Small intestine (tissue), 16 donors: ENCODE results near the gene SLC30A3. TPM values are rescaled to one million over a fixed set of nuclear protein-coding genes. Genes with fewer than 3 reads are reported as not detected.

Source experiments
- DNase-seq, 2 donors: peaks; one replicate each; pipeline versions ENCODE4 v3.0.0 to v3.0.0-alpha.2; 2013
- FAIRE-seq: peaks from 2 replicates; lab custom pipeline; 2012; peaks lifted over from hg19 to GRCh38; lab: Jason Lieb, UNC
- H3K27ac ChIP-seq, 3 donors: one replicate each; pipeline ENCODE4 v1.5.1; 2013; ENCODE audit warnings: low read length in 2 of 3, mild to moderate bottlenecking in 2 of 3, control low read depth in 1 of 3, inconsistent platforms in 1 of 3, low read depth in 1 of 3, moderate library complexity in 1 of 3
- H3K27me3 ChIP-seq, 3 donors: one replicate each; pipeline ENCODE4 v1.6.1; 2013; ENCODE audit warnings: low read length in 3 of 3, inconsistent platforms in 1 of 3; ENCODE audit not compliant: control insufficient read depth in 3 of 3, insufficient read depth in 3 of 3
- H3K36me3 ChIP-seq, 3 donors: one replicate each; pipeline ENCODE4 v1.6.1; 2013; ENCODE audit warnings: low read length in 3 of 3, inconsistent platforms in 1 of 3, low read depth in 1 of 3, mild to moderate bottlenecking in 1 of 3, moderate library complexity in 1 of 3; ENCODE audit not compliant: control insufficient read depth in 3 of 3, insufficient read depth in 2 of 3
- H3K4me1 ChIP-seq, 3 donors: one replicate each; pipeline ENCODE4 v1.6.1; 2013; ENCODE audit warnings: low read length in 2 of 3, inconsistent platforms in 1 of 3, low read depth in 1 of 3, mild to moderate bottlenecking in 1 of 3, moderate library complexity in 1 of 3; ENCODE audit not compliant: control insufficient read depth in 3 of 3, insufficient read depth in 2 of 3
- H3K4me3 ChIP-seq, 3 donors: one replicate each; pipeline ENCODE4 v1.5.1; 2013; ENCODE audit warnings: low read length in 3 of 3, control low read depth in 1 of 3, inconsistent platforms in 1 of 3, low read depth in 1 of 3, mild to moderate bottlenecking in 1 of 3, moderate library complexity in 1 of 3
- H3K9me3 ChIP-seq, 2 donors: one replicate each; pipeline ENCODE4 v1.6.1; 2013; ENCODE audit warnings: low read depth in 1 of 2, low read length in 1 of 2; ENCODE audit not compliant: control insufficient read depth in 2 of 2, insufficient read depth in 1 of 2
- WGBS, 3 donors: extraction: QIAGEN DNeasy Blood & Tissue Kit; methylation state at CpG; one replicate each; pipeline ENCODE4 v1.1.7; 2013; 5-methylcytosine and 5-hydroxymethylcytosine counted together
- long read RNA-seq, 10 donors: transcript quantifications; one replicate each; lab custom pipeline, GENCODE V29; 2026
- polyA plus RNA-seq, 4 donors: library from polyadenylated mRNA; stranded (reverse) in 3 of 4; unstranded in 1 of 4; fragments of 200-250 nt in 3 of 4; fragments of 120-200 nt in 1 of 4; gene quantifications; one replicate each; pipeline versions ENCODE4 v1.2.1 to v1.2.3, GENCODE V29; 2013
- donor health status: healthy with polysubstance abuse.
- donor health status: control.
- donor health status: control.
- donor health status: Bipolar disorder and iron deficiency.
- donor health status: healthy.

SLC30A3 gene, protein sequence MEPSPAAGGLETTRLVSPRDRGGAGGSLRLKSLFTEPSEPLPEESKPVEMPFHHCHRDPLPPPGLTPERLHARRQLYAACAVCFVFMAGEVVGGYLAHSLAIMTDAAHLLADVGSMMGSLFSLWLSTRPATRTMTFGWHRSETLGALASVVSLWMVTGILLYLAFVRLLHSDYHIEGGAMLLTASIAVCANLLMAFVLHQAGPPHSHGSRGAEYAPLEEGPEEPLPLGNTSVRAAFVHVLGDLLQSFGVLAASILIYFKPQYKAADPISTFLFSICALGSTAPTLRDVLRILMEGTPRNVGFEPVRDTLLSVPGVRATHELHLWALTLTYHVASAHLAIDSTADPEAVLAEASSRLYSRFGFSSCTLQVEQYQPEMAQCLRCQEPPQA
- under 1 TPM in 2 of 4 donors, not detected in 2; 0.04 to 0.06 TPM for polyA plus RNA-seq
- long read RNA-seq, donor 1 = 0 reads
- long read RNA-seq, donor 2 = 0 reads
- long read RNA-seq, donor 3 = 0 reads
- long read RNA-seq, donor 4 = 0 reads
- long read RNA-seq, donor 5 = 0 reads
- long read RNA-seq, donor 6 = 0 reads
- long read RNA-seq, donor 7 = 0 reads
- long read RNA-seq, donor 8 = 0 reads
- long read RNA-seq, donor 9 = 0 reads
- long read RNA-seq, donor 10 = 0 reads

DNA sequence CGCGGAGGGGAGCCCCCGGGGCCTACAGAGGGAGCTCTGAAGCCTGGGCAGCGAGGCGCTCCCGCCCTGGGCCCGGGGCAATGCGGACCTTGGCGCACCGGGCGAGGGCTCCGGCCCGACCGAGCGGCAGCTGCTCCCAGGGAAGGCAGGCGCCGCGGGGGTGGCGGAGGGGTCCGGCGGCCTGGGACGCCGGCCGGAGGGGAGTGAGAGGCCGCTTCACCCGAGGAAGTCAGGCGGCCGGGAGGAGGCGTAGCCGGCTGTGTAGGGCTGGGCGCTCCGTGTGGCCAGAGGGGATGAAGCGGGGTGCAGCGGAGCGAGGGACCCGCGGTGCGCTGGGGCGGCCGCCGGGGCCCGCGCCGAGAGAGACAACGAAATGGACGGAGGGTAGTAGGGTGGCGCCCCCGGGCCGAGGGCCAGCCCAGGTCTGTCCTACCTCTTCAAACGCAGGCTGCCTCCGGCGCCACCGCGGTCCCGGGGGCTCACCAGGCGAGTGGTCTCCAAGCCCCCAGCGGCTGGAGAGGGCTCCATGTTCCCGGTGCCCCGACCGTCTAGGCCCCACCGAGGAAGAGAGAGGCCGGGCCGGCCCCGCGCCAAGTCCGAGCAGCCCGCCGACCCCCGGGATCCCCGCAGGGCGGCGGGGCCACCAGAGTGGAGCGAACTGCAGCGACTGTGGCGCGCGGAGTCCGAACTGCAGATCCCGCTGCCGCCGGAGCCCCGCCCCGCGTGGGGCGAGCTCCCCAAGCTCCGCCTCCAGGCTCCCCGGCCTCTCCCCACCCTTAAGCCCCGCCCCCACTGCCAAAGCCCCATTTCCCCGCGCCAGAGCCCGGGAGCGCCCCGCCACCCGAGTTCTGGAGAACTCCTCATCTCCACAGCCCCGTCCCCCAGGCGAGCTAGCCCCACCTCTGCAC lies at the start of gene SLC30A3:
Gene SLC30A3 (minus strand): TSS at position 669 of the 908 bp plus-strand sequence. CDS start 141 bp downstream, at position 528.
- peak within 1 kb of the TSS; percentile 11 to 54 (median 24) for H3K4me3 ChIP-seq

DNA sequence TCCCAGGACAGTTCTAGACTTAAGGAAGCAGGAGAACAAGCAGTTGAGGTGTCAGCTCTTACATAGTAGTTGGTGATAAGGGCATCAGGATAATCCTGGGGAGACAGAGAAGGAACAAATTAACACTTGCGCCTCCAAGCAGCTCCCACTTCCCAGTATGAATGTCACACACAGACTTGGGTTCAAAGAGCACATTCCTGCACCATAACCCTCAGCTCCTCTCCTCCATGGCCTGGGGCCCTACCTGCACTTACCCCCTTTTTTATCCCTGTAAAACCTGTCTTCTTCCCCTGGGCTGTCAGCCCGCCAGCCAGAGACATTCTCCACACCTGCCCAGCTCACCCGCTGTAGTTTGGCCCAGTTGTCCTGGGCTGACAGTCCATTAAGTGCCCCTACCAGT lies 49.3 kb upstream of the SLC30A3 start:
- no peak for FAIRE-seq
- peaks cover 0 to 50% (median 2%) of the 10 kb centered on the region in 3 donors for H3K36me3 ChIP-seq
- H3K4me3 ChIP-seq = no peak overlapping the region
- WGBS, 3 donors = 96 to 98% (median 96%) methylated on average over 3 of the region's 3 CpGs
- DNase-seq = no peak
- H3K9me3 ChIP-seq = no peaks in the 10 kb centered on the region
- H3K4me1 ChIP-seq = peaks cover 0 to 4% (median 0%) of the 10 kb centered on the region in 3 donors
- no peak overlapping the region for H3K27ac ChIP-seq
- H3K27me3 ChIP-seq = peaks cover 6 to 14% (median 8%) of the 10 kb centered on the region in 3 donors

More for the DNA sequence above, at the start of gene SLC30A3:
- DNase-seq (peak; percentile 60 to 70), FAIRE-seq (no peak)
- 1% methylated on average over 68 to 96 of the region's 96 CpGs for WGBS, 3 donors
- Histone ChIP-seq H3K36me3 (no peaks in the 10 kb centered on the region), H3K27ac (no peak within 1 kb of the TSS), H3K9me3 (no peaks in the 10 kb centered on the region), H3K4me1 (peaks cover 2 to 12% (median 5%) of the 10 kb centered on the region in 3 donors), H3K27me3 (peaks cover 19 to 91% (median 32%) of the 10 kb centered on the region in 3 donors)

DNA sequence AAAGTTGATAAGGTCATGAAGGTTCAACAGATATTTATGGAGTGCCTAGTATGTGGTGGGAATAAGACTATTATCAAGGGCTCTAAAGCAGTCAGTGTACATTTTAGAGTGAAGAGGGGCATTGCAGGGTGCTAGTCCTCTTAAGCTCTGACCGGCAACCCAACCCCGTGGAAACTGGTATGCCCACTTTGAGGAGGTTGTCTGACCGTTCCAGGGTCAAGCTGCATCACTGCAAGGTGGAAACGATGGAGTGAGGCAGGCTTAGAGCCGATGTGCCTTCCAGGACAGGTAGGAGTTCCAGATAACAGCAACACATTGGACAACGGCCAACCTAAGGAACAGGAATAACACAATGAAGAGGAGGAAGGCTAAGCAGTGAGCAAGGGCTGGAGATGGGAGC lies 46.8 kb upstream of the SLC30A3 start:
- DNase-seq = no peak
- Histone ChIP-seq H3K27ac (no peak overlapping the region), H3K4me3 (no peak overlapping the region), H3K4me1 (peaks cover 0 to 14% (median 2%) of the 10 kb centered on the region in 3 donors), H3K9me3 (no peaks in the 10 kb centered on the region), H3K36me3 (peaks cover 0 to 31% (median 2%) of the 10 kb centered on the region in 3 donors), H3K27me3 (peaks cover 6 to 39% (median 14%) of the 10 kb centered on the region in 3 donors)
- 66 to 89% (median 74%) methylated on average over 6 of the region's 6 CpGs for WGBS, 3 donors
- no peak for FAIRE-seq

DNA sequence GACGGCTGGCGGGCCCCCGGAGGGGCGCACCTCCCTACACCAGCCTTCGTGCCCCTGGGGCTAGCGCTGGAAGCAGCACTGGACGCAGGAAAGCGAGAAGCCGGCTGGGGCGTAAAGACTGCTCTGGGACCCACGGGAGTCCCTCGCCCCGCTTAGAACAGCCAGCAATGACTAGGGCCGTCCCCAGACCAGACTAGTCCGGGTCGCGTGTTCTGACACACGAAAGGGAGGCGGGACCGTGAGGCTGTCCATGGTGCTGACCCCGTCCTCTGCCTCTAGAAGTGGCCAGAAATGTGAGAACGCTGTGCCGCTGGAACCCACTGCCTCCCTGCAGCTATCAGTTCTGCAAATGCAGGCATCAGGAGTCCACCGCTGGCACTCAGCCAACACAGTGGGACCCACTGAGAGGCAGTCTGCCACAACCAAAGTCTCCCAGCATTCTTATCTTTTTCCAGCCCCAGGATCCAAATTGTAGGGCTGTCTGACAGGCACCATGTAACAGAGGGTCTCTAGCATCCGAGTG lies 45.6 kb upstream of the SLC30A3 start, which contains the start of gene UCN:
Gene UCN (minus strand): TSS at position 87 of the 523 bp plus-strand sequence. CDS start 550 bp downstream, outside the sequence.
- Histone ChIP-seq H3K27me3 (peaks cover 6 to 40% (median 14%) of the 10 kb centered on the region in 3 donors), H3K4me1 (peaks cover 0 to 14% (median 2%) of the 10 kb centered on the region in 3 donors), H3K36me3 (peaks cover 0 to 29% (median 2%) of the 10 kb centered on the region in 3 donors), H3K27ac (no peak within 1 kb of the TSS), H3K4me3 (peak within 1 kb of the TSS in 2 of 3 donors; percentile 2 to 8), H3K9me3 (no peaks in the 10 kb centered on the region)
- DNase-seq (peak in 1 of 2 donors; percentile 63), FAIRE-seq (no peak)
- 44 to 57% (median 49%) methylated on average over 25 of the region's 25 CpGs for WGBS, 3 donors

DNA sequence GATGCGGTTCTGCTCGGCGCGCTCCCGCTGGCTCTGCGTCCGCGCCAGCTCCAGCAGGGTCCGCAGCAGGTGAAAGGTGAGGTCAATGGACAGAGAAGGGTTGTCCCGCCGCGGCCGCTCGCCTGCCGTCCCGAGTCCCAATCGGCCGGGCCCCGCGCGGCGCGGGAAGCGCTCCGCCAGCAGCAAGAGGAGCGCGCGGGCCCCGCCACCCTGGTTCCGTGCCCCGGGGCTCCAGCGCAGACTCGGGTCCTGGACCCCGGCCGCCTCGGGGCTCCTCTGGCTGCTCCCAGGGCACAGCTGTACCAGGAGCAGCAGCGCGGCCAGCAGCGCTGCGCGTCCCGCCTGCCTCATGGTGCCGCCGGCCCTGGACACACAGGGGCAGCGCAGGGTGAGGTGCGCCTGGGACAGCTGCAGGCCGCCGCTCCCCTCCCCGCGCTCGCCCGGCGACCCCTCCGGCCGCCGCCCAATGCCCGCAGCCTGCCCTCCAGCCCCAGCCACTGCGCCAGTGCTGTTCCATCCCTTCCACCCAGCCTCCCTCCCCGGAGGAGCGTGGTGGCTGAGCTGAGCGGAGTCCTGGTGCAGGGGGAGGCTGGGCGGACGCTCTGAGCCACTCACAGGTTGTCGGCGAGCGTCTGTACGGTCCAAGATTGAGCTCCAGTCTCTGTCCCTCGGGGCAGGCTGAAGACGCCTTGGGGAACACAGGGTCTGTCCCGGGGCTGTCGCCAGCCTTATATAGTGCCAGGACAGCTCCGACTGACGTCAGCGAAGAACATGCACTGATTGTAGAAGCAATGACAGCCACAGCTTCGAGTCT lies 44.9 kb upstream of the SLC30A3 start:
- 14 to 18% (median 17%) methylated on average over 56 to 75 of the region's 75 CpGs for WGBS, 3 donors
- peak in 1 of 2 donors; percentile 29 for DNase-seq
- Histone ChIP-seq H3K27ac (no peak overlapping the region), H3K4me3 (peak overlapping the region in 2 of 3 donors; percentile 2 to 8), H3K4me1 (peaks cover 0 to 17% (median 2%) of the 10 kb centered on the region in 3 donors), H3K27me3 (peaks cover 6 to 40% (median 14%) of the 10 kb centered on the region in 3 donors), H3K9me3 (no peaks in the 10 kb centered on the region), H3K36me3 (peaks cover 0 to 29% (median 2%) of the 10 kb centered on the region in 3 donors)
- FAIRE-seq = no peak

DNA sequence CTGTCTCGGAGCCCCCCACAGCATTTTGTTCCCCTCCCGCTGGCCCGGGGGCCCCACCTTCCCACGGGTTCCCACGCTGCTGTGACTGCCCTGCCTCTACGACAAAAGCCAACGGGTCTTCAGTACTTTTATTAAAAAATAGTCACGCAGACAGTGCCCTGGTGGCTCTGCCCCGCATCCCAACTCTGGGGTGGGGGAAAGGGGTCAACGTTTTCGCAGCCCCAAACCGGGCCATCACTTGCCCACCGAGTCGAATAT lies 44.4 kb upstream of the SLC30A3 start:
- no peak overlapping the region for H3K27ac ChIP-seq
- FAIRE-seq = no peak
- H3K4me3 ChIP-seq = peak overlapping the region in 1 of 3 donors; percentile 8
- H3K4me1 ChIP-seq = peaks cover 0 to 14% (median 2%) of the 10 kb centered on the region in 3 donors
- no peak for DNase-seq
- H3K9me3 ChIP-seq = no peaks in the 10 kb centered on the region
- 5 to 13% (median 8%) methylated on average over 14 of the region's 14 CpGs for WGBS, 3 donors
- H3K27me3 ChIP-seq = peaks cover 6 to 40% (median 14%) of the 10 kb centered on the region in 3 donors
- H3K36me3 ChIP-seq = peaks cover 0 to 25% (median 2%) of the 10 kb centered on the region in 3 donors

DNA sequence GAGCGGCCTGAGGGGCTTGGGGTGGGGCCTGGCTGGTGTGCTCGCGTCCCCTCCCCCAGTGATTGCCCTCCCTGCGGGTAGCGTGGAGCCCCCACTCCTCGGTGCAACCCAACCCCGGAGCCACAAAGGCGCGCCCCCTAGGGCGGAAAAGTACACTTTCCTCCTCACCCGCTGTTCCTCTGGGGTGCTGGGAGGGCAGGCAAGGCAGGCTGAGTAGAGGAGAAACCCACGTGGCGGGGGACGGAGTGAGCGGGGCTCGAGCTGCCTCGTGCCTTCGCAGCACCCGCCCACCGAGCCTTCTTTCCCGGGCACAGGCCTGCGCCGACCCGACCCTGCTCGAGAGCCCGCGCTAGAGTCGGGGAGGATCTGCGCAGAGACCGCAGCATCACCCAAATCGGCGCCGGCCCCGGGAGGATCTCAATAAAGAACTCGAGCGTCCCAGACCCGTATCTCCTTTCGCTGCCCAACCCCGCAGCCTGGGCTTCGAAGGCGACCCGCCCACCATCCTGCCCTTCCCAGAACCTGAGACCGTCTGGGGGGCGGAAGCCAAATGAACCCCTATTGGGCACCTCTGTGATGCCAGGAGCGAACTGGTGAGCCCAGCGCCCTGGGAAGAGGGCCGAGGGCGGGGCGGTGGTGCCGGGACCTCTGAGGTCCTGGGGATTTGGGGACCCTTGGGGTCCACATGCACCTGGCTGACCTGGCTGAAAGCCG lies 43.9 kb upstream of the SLC30A3 start:
- H3K27me3 ChIP-seq = peaks cover 6 to 40% (median 14%) of the 10 kb centered on the region in 3 donors
- 2 to 4% (median 4%) methylated on average over 41 to 51 of the region's 51 CpGs for WGBS, 3 donors
- no peak overlapping the region for H3K27ac ChIP-seq
- H3K36me3 ChIP-seq = peaks cover 0 to 22% (median 2%) of the 10 kb centered on the region in 3 donors
- peaks cover 0 to 13% (median 2%) of the 10 kb centered on the region in 3 donors for H3K4me1 ChIP-seq
- DNase-seq (peak in 1 of 2 donors; percentile 27), FAIRE-seq (no peak)
- H3K9me3 ChIP-seq = no peaks in the 10 kb centered on the region
- H3K4me3 ChIP-seq = peak overlapping the region in 1 of 3 donors; percentile 21
